ENCODE data around the gene BTBD2. TPM values are rescaled to one million over a fixed set of nuclear protein-coding genes. Genes with fewer than 3 reads are reported as not detected.

The BTBD2 gene
- total and polyA plus RNA-seq, 2 of the 13 experiments (the other 11 are each of a cell fraction or from before 2014, with no cell fraction given) = 28.1 to 45.3 TPM

- TF ChIP-seq, protein P1, sequence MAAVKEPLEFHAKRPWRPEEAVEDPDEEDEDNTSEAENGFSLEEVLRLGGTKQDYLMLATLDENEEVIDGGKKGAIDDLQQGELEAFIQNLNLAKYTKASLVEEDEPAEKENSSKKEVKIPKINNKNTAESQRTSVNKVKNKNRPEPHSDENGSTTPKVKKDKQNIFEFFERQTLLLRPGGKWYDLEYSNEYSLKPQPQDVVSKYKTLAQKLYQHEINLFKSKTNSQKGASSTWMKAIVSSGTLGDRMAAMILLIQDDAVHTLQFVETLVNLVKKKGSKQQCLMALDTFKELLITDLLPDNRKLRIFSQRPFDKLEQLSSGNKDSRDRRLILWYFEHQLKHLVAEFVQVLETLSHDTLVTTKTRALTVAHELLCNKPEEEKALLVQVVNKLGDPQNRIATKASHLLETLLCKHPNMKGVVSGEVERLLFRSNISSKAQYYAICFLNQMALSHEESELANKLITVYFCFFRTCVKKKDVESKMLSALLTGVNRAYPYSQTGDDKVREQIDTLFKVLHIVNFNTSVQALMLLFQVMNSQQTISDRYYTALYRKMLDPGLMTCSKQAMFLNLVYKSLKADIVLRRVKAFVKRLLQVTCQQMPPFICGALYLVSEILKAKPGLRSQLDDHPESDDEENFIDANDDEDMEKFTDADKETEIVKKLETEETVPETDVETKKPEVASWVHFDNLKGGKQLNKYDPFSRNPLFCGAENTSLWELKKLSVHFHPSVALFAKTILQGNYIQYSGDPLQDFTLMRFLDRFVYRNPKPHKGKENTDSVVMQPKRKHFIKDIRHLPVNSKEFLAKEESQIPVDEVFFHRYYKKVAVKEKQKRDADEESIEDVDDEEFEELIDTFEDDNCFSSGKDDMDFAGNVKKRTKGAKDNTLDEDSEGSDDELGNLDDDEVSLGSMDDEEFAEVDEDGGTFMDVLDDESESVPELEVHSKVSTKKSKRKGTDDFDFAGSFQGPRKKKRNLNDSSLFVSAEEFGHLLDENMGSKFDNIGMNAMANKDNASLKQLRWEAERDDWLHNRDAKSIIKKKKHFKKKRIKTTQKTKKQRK (IDR thresholded peaks at IDR 0.05; ENCODE audit: low read length) = no peak
- TF ChIP-seq KMT2A (CRISPR knock-in tag; IDR thresholded peaks at IDR 0.05) (0 out of 2 replicates have a peak, but pooled peaks have one; percentile 18), MAFG (CRISPR knock-in tag; IDR thresholded peaks at IDR 0.05) (0 out of 2 replicates have a peak, but pooled peaks have one; percentile 29), NCOA5 (CRISPR knock-in tag; IDR thresholded peaks at IDR 0.05) (no peak), CBX2 (IDR thresholded peaks at IDR 0.05; ENCODE audit: low read depth, low read length) (no peak), CBX2 (CRISPR knock-in tag; IDR thresholded peaks at IDR 0.05; ENCODE audit: low read depth) (no peak), MAFF (IDR thresholded peaks at IDR 0.05; ENCODE audit: low read depth, low read length) (peak; percentile 83), ZNF577 (CRISPR knock-in tag; IDR thresholded peaks at IDR 0.05; ENCODE audit: borderline replicate concordance, low read depth) (no peak), RFX3 (CRISPR knock-in tag; IDR thresholded peaks at IDR 0.05) (no peak), ZNF33A (CRISPR knock-in tag; IDR thresholded peaks at IDR 0.05; ENCODE audit: borderline replicate concordance) (no peak), TAF1 (CRISPR knock-in tag; IDR thresholded peaks at IDR 0.05) (peak; percentile 15), ZNF329 (CRISPR knock-in tag; IDR thresholded peaks at IDR 0.05; ENCODE audit: low read depth) (0 out of 2 replicates have a peak, but pooled peaks have one; percentile 21), TAF15 (IDR thresholded peaks at IDR 0.05; ENCODE audit: low read depth, low read length, poor library complexity, severe bottlenecking) (no peak), HMGA1 (CRISPR knock-in tag; conservative IDR thresholded peaks at IDR 0.05) (no peak), ZNF326 (CRISPR knock-in tag; IDR thresholded peaks at IDR 0.05; ENCODE audit: borderline replicate concordance) (no peak), CREB1 (IDR thresholded peaks at IDR 0.05) (peak; percentile 1; the same call in 1 of the 2 replicates), CREB1 (CRISPR knock-in tag; IDR thresholded peaks at IDR 0.05) (no peak), E2F1 (CRISPR knock-in tag; IDR thresholded peaks at IDR 0.05) (no peak), SCMH1 (CRISPR knock-in tag; IDR thresholded peaks at IDR 0.05; ENCODE audit: borderline replicate concordance) (no peak), ZBTB2 (CRISPR knock-in tag; IDR thresholded peaks at IDR 0.05; ENCODE audit: low read depth) (no peak), BORCS8-MEF2B (CRISPR knock-in tag; IDR thresholded peaks at IDR 0.05) (no peak)
- TF ChIP-seq, protein P2, sequence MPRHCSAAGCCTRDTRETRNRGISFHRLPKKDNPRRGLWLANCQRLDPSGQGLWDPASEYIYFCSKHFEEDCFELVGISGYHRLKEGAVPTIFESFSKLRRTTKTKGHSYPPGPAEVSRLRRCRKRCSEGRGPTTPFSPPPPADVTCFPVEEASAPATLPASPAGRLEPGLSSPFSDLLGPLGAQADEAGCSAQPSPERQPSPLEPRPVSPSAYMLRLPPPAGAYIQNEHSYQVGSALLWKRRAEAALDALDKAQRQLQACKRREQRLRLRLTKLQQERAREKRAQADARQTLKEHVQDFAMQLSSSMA (CRISPR knock-in tag; IDR thresholded peaks at IDR 0.05) = no peak
- TF ChIP-seq, protein P3, sequence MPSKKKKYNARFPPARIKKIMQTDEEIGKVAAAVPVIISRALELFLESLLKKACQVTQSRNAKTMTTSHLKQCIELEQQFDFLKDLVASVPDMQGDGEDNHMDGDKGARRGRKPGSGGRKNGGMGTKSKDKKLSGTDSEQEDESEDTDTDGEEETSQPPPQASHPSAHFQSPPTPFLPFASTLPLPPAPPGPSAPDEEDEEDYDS (CRISPR knock-in tag; IDR thresholded peaks at IDR 0.05) = 0 out of 2 replicates have a peak, but pooled peaks have one; percentile 16
Measured at GRCh38 chr19:1935484-1936208, 79.9 kb downstream of the BTBD2 start (continued).

Measured in HepG2 (cell line).